NOMO-1 treated with dmso at 0.1 percent for 144 hours (cell line): ENCODE results near the gene ATP8B4.
A peak's percentile ranks its signal among the peaks of the same experiment; 100 is the strongest.

ENCODE experiments used
- DNase-seq: peaks from one replicate; lab custom pipeline; 2025; ENCODE audit not compliant: unreplicated experiment; lab: John Stamatoyannopoulos, UW

The ATP8B4 gene

GRCh38 chr15:50030456-50030855 lies 88.6 kb downstream of the ATP8B4 start:
- DNase-seq: no peak

- no peak for DNase-seq
Observed at GRCh38 chr15:50028326-50028725, 90.7 kb downstream of the ATP8B4 start.

DNA sequence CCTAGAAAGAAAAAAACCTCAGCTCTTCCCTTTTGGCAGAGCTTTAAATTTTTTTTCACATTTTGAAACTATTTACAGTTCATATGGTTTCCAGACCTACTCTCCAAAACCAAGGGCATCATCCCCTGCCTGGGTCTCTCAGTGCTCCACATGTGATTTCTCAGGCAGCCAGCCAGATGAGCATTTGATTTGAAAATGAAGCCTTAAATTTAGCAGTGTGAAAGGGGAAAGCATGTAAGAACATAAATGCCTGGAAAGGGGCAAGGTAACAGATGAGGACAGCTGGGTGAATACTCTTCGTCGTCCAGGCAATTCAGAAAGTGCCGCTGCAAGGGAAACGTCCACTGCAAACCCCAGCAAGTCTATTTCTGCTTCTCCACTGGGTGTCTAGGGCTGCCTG lies 94.8 kb downstream of the ATP8B4 start:
- no peak for DNase-seq

DNA sequence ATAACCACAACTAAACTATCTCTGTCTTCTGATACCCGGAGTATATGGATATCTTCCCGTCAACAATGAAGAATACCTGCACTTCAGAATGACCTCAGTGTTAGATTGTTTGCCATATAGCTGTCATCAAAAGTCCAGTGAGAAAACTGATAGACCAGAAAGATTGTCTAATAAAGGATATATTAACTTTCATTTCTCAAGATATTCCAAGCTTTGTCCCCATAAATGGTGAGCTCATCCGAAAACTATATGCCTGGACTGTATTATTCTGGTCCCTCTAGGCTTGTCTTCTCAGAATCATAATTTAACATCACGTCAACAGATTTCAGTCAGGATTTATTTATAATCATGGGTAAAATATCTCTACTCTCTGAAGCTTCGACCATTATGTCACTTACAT lies 100.5 kb downstream of the ATP8B4 start:
- no peak for DNase-seq

GRCh38 chr15:50017522-50017921 lies 101.5 kb downstream of the ATP8B4 start:
- no peak for DNase-seq

DNA sequence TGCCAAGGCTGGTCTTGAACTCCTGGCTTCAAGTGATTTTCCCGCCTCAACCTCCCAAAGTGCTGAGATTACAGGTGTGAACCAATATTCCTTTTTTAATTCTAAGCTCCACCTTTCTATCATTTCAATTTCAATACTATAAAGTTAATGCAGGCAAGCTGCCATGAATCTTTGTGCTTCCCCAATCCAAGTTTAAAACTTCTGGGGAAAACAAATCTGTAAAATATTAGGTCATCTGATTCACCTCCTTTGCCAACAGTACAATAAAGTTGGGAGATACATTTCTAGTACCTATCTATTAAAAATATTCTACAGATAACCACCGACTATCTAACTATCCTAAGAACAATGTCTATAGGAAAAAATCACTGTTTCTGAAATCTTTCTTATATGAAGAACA lies 102.1 kb downstream of the ATP8B4 start:
- DNase-seq: no peak

- no peak for DNase-seq
Observed at GRCh38 chr15:50012790-50013189, 106.2 kb downstream of the ATP8B4 start.

GRCh38 chr15:50009634-50010033 lies 109.4 kb downstream of the ATP8B4 start:
- DNase-seq: no peak

DNA sequence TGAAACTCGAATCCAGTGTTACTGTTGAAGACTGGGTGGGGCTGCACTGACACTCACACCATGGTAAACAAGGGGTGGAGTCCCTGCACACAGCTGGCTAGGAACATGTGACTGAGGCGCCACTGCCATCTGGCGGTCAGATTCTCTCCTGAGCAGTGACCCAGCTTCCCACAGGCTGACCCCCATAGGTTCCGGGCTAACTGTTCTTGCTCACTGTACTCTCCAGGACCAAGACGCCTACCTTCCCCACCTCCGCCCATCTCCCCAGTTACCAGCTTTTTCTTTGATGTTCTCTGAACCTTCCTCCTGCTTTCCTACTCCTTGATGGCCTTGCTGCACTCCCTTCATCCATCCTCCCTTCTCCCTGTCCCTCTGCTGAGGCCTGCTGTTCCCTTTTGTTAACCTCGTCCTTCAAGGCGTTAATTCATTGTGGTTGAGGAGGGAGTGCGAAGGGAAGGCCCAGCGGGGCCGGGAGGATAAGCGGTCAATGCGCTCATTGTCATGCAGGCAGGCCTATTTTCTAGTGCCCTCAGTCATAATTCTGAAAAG lies 115.2 kb downstream of the ATP8B4 start:
- DNase-seq: no peak

DNA sequence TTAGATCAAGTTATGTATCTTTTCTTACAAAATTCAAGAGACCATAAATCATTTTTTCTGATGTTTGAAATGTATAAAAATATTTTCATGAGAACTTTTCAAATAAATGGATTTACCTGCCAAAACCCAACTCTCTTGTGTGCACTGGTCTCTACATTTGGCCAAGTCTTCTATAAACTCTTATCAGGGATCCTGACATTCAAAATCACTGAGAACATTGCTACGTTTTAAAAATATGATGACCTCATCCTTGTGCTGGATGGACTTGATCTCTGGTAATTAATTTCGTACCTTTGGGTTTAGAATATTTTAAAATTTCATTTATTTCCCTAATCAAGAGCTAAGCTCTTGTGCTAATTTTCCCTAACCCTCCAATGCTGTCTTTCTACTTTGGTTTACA lies 127.4 kb downstream of the ATP8B4 start:
- DNase-seq: no peak

GRCh38 chr15:49990835-49991545 lies 128.0 kb downstream of the ATP8B4 start:
- DNase-seq: no peak

DNA sequence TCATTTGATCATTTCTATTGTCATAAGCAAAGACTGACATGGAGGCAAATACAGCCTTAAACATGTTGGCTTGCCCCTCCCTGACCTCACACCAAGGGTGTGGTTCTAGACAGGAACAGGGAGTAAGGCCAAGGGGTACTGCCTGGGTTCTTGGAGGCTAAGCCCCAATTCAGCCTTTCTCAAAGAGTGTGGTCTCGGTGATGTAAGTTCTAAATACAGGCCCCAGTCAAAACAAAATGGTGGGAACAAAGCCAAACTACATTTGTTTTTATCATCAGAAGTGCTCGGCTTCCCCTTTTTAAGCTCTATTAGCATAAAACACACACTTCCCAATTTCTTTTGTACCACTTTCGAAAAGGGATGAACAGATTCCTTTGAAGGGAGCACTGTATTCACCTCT lies 129.5 kb downstream of the ATP8B4 start:
- DNase-seq: peak; percentile 36

GRCh38 chr15:49988766-49989165 lies 130.3 kb downstream of the ATP8B4 start:
- no peak for DNase-seq

DNA sequence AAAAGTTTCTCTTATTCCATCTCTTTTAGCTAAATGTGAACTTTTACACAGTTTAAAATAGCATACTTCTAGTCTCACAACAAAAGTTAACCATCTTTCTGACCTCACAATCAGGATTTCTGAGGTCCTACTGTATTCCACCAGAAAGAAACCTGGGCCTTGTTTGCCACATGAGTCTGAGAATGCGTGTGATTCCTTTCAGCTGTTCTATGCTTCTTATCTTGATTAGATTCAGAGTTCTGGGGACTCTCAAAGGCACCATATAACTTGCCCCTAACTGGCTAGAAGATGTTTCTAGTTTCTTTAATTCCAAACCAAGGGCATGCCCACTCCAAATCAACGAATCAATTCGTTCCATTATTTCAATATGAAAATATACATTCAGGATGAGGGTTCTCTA lies 131.1 kb downstream of the ATP8B4 start:
- no peak for DNase-seq

GRCh38 chr15:49987198-49987785 lies 131.7 kb downstream of the ATP8B4 start:
- no peak for DNase-seq

DNA sequence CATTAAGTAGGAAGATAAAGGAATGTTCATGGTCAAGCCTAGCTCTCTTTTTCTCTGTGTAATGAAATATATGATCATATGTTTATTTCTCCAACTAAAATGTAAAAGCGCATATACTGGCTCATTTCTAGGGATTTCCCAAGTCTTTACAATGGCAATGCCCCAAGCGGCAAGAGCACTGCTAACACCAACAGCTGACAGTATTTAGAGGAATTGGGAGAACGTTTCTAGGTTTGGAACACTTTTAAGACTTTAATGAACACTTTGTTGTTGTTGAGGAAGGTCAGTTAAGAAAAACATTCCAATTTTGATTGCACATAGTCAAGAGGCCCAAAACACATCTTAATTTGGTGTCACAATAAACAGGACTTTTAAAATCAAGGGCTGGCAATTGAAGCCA lies 132.7 kb downstream of the ATP8B4 start:
- no peak for DNase-seq

DNA sequence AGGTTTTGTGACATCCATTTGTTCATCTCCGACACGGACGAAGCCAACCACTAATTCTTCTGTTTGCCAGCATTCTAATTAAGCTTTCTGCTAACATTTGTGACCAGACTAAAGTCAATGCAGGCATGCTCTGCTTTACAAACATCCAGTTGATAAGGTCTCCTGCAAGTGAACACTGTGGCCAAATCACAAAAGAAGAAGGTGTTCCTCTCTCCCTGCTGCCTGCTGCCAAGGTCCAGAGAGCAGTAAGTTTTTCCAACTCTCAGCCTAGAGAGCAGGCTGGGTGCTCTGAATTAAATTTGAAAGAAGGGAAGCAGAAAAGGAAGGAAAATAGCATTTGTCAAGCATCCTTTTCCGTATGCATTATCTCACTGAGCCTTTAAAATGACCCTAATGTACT lies 133.6 kb downstream of the ATP8B4 start:
- no peak for DNase-seq

DNA sequence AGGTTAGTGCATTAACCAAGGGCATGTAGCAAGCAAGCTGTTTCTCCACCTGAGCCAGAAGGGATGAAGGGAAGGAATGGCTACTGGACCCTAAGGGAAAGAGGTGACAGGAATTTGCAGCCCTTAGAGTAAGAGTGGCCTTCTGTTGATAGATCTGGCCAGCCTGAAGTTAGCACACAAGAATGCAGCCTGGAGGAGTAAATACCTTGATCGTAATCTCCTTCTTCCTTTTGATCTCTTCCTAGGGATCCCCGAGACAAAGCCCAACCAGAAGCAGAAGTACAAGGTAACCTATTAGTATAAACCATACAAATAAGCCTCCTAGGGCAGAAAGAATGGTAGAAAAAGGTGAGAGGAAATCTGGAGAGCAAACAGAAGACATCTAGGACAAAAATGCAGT lies 134.6 kb downstream of the ATP8B4 start:
- DNase-seq: no peak

DNA sequence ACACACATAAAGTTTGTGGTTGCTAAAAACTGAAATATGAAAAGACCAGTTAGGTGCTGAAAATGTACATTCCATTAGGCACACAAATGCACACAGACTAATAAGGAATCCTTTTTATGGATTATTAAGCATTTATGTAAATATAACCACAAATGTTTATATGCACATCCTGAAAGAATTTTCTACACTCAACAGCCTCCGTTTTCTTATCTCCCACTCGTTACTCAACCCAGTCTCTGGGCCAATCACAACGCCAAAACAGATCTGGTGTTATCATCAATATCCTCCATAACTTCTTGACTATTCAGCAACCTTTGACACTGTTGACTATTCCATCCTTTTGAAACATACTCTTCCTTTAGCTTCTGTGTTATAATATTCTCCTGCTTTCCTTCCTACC lies 136.4 kb downstream of the ATP8B4 start:
- DNase-seq: no peak

DNA sequence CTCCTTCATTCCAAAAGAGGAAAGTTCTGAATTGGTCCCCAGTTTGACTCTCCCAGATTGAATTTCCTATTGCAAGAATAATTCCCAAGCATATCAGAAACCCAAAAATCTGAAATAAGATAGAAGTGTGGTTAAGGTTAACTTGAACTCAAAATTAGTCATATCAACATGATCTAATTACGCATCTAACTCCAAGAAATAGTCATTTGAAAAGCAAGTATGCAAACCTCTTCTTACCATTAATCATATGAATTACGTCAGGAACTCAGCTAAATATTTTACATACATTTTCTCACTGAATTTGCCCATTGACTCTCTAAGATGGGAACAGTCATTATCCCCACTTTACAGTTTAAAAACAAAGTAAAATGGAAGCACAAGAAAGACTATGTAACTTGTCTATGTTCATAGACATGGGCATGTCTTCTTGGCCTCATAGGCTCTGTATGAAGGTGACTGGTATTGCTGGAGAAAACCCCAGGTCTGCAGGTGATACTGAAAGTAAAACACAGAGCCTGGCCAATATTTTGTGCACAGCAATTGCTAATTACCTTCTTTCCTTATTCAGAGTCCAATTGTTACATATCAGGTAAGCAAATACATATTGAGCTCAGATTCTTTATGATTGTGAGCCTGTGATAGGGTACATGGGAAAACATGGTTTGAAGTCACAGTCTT lies 139.2 kb downstream of the ATP8B4 start:
- DNase-seq: no peak

GRCh38 chr15:49978121-49978520 lies 140.9 kb downstream of the ATP8B4 start:
- DNase-seq: no peak

DNA sequence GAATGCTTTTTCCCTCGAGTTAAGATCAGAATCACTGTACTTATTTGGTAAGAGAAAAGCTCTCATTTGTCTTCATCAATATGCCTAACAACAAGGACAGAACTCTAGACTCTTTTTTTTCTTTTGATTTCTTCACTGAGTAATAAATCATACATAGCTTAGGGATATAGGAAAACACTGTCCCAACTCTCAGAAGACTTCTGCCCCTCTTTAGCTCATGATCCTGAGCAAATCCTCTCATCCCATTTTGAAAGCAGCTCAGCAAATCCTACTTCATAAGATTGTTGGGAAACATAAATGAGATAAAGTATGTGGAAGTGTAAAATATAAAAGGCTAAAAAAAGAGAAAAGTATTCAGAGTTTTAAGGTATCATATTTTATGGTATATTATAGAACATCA lies 141.7 kb downstream of the ATP8B4 start:
- no peak for DNase-seq
